Activated naive CD8-positive, alpha-beta T cell (primary cell): ENCODE data around the gene GNAL.
"Not testable (repeated sequence)": the region's sequence is repeated elsewhere in the genome, so short reads cannot be mapped to it uniquely, and the experiment has no call there.

Source experiments
- H3K27ac Mint-ChIP-seq: one replicate; pipeline ENCODE4 v1.8.0; 2021; ENCODE audit warnings: mixed read lengths
- H3K27me3 Mint-ChIP-seq: one replicate; pipeline ENCODE4 v1.8.0; 2021; ENCODE audit warnings: mixed read lengths
- H3K36me3 Mint-ChIP-seq: one replicate; pipeline ENCODE4 v1.8.0; 2021; ENCODE audit warnings: mixed read lengths
- H3K4me1 Mint-ChIP-seq: one replicate; pipeline ENCODE4 v1.8.0; 2021; ENCODE audit warnings: low read depth, mixed read lengths
- H3K4me3 Mint-ChIP-seq: one replicate; pipeline ENCODE4 v1.8.0; 2021; ENCODE audit warnings: mild to moderate bottlenecking, mixed read lengths
- H3K9me3 Mint-ChIP-seq: one replicate; pipeline ENCODE4 v1.8.0; 2021; ENCODE audit warnings: low read depth, mixed read lengths

GNAL gene

GRCh38 chr18:11842562-11842961 lies 153.5 kb downstream of the GNAL start:
- Mint-ChIP-seq H3K4me3 (no peak overlapping the region), H3K27ac (no peak overlapping the region), H3K9me3 (no peaks in the 10 kb centered on the region), H3K36me3 (no peaks in the 10 kb centered on the region), H3K4me1 (no peaks in the 10 kb centered on the region), H3K27me3 (peaks cover 2% of the 10 kb centered on the region)

- Mint-ChIP-seq H3K36me3 (no peaks in the 10 kb centered on the region), H3K27me3 (no peaks in the 10 kb centered on the region), H3K9me3 (no peaks in the 10 kb centered on the region), H3K27ac (no peak overlapping the region), H3K4me1 (peaks cover 4% of the 10 kb centered on the region), H3K4me3 (no peak overlapping the region)
These were observed 155.4 kb downstream of the GNAL start for GRCh38 chr18:11844436-11844835.

GRCh38 chr18:11845654-11846053 lies 156.6 kb downstream of the GNAL start:
- Mint-ChIP-seq H3K36me3 (no peaks in the 10 kb centered on the region), H3K27me3 (no peaks in the 10 kb centered on the region), H3K4me1 (peaks cover 15% of the 10 kb centered on the region), H3K4me3 (no peak overlapping the region), H3K27ac (no peak overlapping the region), H3K9me3 (no peaks in the 10 kb centered on the region)

GRCh38 chr18:11847811-11848210 lies 158.7 kb downstream of the GNAL start:
- Mint-ChIP-seq H3K4me1 (peaks cover 33% of the 10 kb centered on the region), H3K27me3 (no peaks in the 10 kb centered on the region), H3K4me3 (no peak overlapping the region), H3K9me3 (no peaks in the 10 kb centered on the region), H3K36me3 (no peaks in the 10 kb centered on the region), H3K27ac (no peak overlapping the region)

- H3K9me3 Mint-ChIP-seq: no peaks in the 10 kb centered on the region
- H3K27ac Mint-ChIP-seq: peak overlapping the region; percentile 16
- H3K27me3 Mint-ChIP-seq: no peaks in the 10 kb centered on the region
- H3K36me3 Mint-ChIP-seq: no peaks in the 10 kb centered on the region
- peaks cover 47% of the 10 kb centered on the region for H3K4me1 Mint-ChIP-seq
- peak overlapping the region; percentile 30 for H3K4me3 Mint-ChIP-seq
These were observed 160.2 kb downstream of the GNAL start for GRCh38 chr18:11849279-11849678.

- peaks cover 51% of the 10 kb centered on the region for H3K4me1 Mint-ChIP-seq
- no peaks in the 10 kb centered on the region for H3K36me3 Mint-ChIP-seq
- H3K27ac Mint-ChIP-seq: peak overlapping the region; percentile 100
These were observed 161.0 kb downstream of the GNAL start for GRCh38 chr18:11849841-11850634.

GRCh38 chr18:11850821-11851145 lies 161.7 kb downstream of the GNAL start:
- H3K4me1 Mint-ChIP-seq: peaks cover 54% of the 10 kb centered on the region
- no peaks in the 10 kb centered on the region for H3K36me3 Mint-ChIP-seq

More at GRCh38 chr18:11849841-11850634, 161.0 kb downstream of the GNAL start:
- no peaks in the 10 kb centered on the region for H3K9me3 Mint-ChIP-seq
- H3K4me3 Mint-ChIP-seq: peak overlapping the region; percentile 100
- H3K27me3 Mint-ChIP-seq: no peaks in the 10 kb centered on the region

GRCh38 chr18:11851146-11851805 lies 162.2 kb downstream of the GNAL start, which contains the start of gene CHMP1B:
CHMP1B (plus strand) TSS chr18:11851413; CDS start chr18:11851512, 99 bp downstream.
- peak within 1 kb of the TSS; percentile 100 for H3K27ac Mint-ChIP-seq
- H3K4me3 Mint-ChIP-seq: peak within 1 kb of the TSS; percentile 100
- H3K4me1 Mint-ChIP-seq: peaks cover 54% of the 10 kb centered on the region
- H3K27me3 Mint-ChIP-seq: no peaks in the 10 kb centered on the region
- no peaks in the 10 kb centered on the region for H3K9me3 Mint-ChIP-seq
- H3K36me3 Mint-ChIP-seq: no peaks in the 10 kb centered on the region

More at GRCh38 chr18:11850821-11851145, 161.7 kb downstream of the GNAL start:
- H3K4me3 Mint-ChIP-seq: peak overlapping the region; percentile 100
- no peaks in the 10 kb centered on the region for H3K27me3 Mint-ChIP-seq
- peak overlapping the region; percentile 100 for H3K27ac Mint-ChIP-seq
- no peaks in the 10 kb centered on the region for H3K9me3 Mint-ChIP-seq

GRCh38 chr18:11851806-11852337 lies 162.8 kb downstream of the GNAL start:
- Mint-ChIP-seq H3K9me3 (no peaks in the 10 kb centered on the region), H3K4me1 (peaks cover 55% of the 10 kb centered on the region), H3K4me3 (peak overlapping the region; percentile 100), H3K27ac (peak overlapping the region; percentile 100), H3K36me3 (no peaks in the 10 kb centered on the region), H3K27me3 (no peaks in the 10 kb centered on the region)

GRCh38 chr18:11854554-11854953 lies 165.5 kb downstream of the GNAL start:
- H3K27ac Mint-ChIP-seq, H3K36me3 Mint-ChIP-seq, H3K27me3 Mint-ChIP-seq, H3K9me3 Mint-ChIP-seq, H3K4me3 Mint-ChIP-seq: not testable (repeated sequence)
- H3K4me1 Mint-ChIP-seq: peaks cover 54% of the 10 kb centered on the region

GRCh38 chr18:11857177-11857887 lies 168.3 kb downstream of the GNAL start:
- Mint-ChIP-seq H3K27ac (no peak overlapping the region), H3K36me3 (no peaks in the 10 kb centered on the region), H3K4me3 (no peak overlapping the region), H3K27me3 (no peaks in the 10 kb centered on the region), H3K9me3 (no peaks in the 10 kb centered on the region), H3K4me1 (peaks cover 31% of the 10 kb centered on the region)

- no peak overlapping the region for H3K27ac Mint-ChIP-seq
- no peak overlapping the region for H3K4me3 Mint-ChIP-seq
- H3K4me1 Mint-ChIP-seq: peaks cover 12% of the 10 kb centered on the region
- H3K36me3 Mint-ChIP-seq: no peaks in the 10 kb centered on the region
- H3K9me3 Mint-ChIP-seq: no peaks in the 10 kb centered on the region
- H3K27me3 Mint-ChIP-seq: no peaks in the 10 kb centered on the region
These were observed 170.3 kb downstream of the GNAL start for GRCh38 chr18:11859282-11859830.

GRCh38 chr18:11859903-11860407 lies 170.9 kb downstream of the GNAL start:
- Mint-ChIP-seq H3K36me3 (no peaks in the 10 kb centered on the region), H3K9me3 (no peaks in the 10 kb centered on the region), H3K4me1 (peaks cover 9% of the 10 kb centered on the region), H3K27ac (no peak overlapping the region), H3K27me3 (no peaks in the 10 kb centered on the region), H3K4me3 (no peak overlapping the region)

- H3K4me1 Mint-ChIP-seq: peaks cover 5% of the 10 kb centered on the region
- H3K27me3 Mint-ChIP-seq: no peaks in the 10 kb centered on the region
- no peaks in the 10 kb centered on the region for H3K9me3 Mint-ChIP-seq
- H3K4me3 Mint-ChIP-seq: no peak overlapping the region
- H3K36me3 Mint-ChIP-seq: no peaks in the 10 kb centered on the region
- no peak overlapping the region for H3K27ac Mint-ChIP-seq
These were observed 171.8 kb downstream of the GNAL start for GRCh38 chr18:11860594-11861450.
